Type B pancreatic cell (in vitro differentiated cells): ENCODE results near the gene TMEM200C. TPM values are rescaled to one million over a fixed set of nuclear protein-coding genes. Genes with fewer than 3 reads are reported as not detected.
"Not testable (repeated sequence)": the region's sequence is repeated elsewhere in the genome, so short reads cannot be mapped to it uniquely, and the experiment has no call there.

Experiments used
- DNase-seq: peaks from one replicate; pipeline ENCODE4 v3.0.0; 2021; ENCODE audit warnings: mixed read lengths; ENCODE audit not compliant: unreplicated experiment; ENCODE audit errors: extremely low spot score
- H3K27ac Mint-ChIP-seq: 2 replicates; pipeline ENCODE4 v1.8.0; 2021; ENCODE audit warnings: mild to moderate bottlenecking, mixed read lengths
- H3K27me3 Mint-ChIP-seq: 2 replicates; pipeline ENCODE4 v1.8.0; 2021; ENCODE audit warnings: mixed read lengths
- H3K36me3 Mint-ChIP-seq: 2 replicates; pipeline ENCODE4 v1.8.0; 2021; ENCODE audit warnings: mixed read lengths
- H3K4me1 Mint-ChIP-seq: one replicate; pipeline ENCODE4 v1.8.0; 2021; ENCODE audit warnings: mixed read lengths; ENCODE audit not compliant: unreplicated experiment
- H3K4me3 Mint-ChIP-seq: 2 replicates; pipeline ENCODE4 v1.8.0; 2021; ENCODE audit warnings: mild to moderate bottlenecking, mixed read lengths
- H3K9me3 Mint-ChIP-seq: 2 replicates; pipeline ENCODE4 v1.8.0; 2021; ENCODE audit warnings: mixed read lengths
- total RNA-seq: library from RNA; stranded (reverse); gene quantifications from 2 replicates; pipeline ENCODE4 v1.2.1, GENCODE V29; 2021; ENCODE audit warnings: low replicate concordance
- TF ChIP-seq, protein P1 (sequence below): fragments of 200-600 bp; sonication (generic); conservative IDR thresholded peaks from 2 replicates; pipeline ENCODE4 v1.5.0; 2021; ENCODE audit warnings: antibody characterized with exemption, mild to moderate bottlenecking

The TMEM200C gene
- total RNA-seq, 1 donor from 2014 or later: 26.1 TPM

DNA sequence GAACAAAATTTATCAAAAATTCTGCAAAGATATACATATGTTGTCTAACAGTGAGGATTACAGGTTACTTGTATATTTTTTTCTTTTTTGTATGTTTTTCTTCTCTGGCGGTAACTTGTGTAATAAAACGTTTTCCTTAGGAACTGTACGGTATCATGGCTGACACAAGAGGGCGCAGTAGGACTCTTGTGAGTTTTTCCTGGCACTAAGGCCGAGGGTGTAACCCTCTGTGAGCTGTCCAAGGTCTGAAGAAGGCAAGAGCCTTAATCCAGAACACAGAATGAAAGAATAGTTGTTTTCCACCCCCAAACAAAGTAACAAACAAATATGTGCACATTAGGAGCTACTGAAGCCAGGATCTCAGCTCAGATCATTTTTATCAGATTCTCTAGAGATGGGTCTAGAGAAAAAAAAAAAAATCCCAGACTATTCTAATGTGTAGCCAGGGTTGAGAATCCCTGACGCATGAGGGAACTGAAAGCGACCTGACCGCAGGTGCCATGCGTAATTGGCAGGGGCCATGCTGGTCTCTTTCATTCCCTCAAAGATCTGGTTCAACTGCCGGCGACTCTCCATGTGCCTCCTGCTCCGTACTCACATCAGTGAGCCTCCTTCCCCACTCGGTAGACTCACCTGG is 27.0 kb downstream of the TMEM200C start:
- Mint-ChIP-seq H3K4me3 (no peak overlapping the region), H3K27ac (no peak overlapping the region), H3K4me1 (peaks cover 4% of the 10 kb centered on the region), H3K9me3 (no peaks in the 10 kb centered on the region), H3K36me3 (no peaks in the 10 kb centered on the region), H3K27me3 (peaks cover 21% of the 10 kb centered on the region)
- TF ChIP-seq, protein P1, sequence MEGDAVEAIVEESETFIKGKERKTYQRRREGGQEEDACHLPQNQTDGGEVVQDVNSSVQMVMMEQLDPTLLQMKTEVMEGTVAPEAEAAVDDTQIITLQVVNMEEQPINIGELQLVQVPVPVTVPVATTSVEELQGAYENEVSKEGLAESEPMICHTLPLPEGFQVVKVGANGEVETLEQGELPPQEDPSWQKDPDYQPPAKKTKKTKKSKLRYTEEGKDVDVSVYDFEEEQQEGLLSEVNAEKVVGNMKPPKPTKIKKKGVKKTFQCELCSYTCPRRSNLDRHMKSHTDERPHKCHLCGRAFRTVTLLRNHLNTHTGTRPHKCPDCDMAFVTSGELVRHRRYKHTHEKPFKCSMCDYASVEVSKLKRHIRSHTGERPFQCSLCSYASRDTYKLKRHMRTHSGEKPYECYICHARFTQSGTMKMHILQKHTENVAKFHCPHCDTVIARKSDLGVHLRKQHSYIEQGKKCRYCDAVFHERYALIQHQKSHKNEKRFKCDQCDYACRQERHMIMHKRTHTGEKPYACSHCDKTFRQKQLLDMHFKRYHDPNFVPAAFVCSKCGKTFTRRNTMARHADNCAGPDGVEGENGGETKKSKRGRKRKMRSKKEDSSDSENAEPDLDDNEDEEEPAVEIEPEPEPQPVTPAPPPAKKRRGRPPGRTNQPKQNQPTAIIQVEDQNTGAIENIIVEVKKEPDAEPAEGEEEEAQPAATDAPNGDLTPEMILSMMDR: peak; percentile 94
- peak; percentile 76 for DNase-seq

DNA sequence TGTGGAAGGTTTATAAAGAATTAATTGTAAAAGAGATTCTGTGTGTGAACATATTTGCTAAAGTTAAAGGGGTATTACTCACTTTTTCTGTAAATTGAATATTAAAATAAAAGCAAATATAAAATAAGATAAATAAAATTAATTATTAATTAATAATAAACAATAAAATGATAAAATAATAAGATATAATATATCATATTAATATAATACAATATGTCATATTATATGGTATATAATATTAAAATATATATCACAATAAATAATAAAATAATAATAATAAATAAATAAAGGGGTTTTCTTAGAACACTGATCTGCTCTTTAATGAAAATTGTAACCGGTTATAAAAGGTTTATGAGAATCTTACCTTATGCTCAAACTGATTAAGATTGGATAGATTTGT is 29.8 kb downstream of the TMEM200C start:
- Mint-ChIP-seq H3K4me1 (no peaks in the 10 kb centered on the region), H3K27ac (no peak overlapping the region), H3K4me3 (no peak overlapping the region), H3K27me3 (peaks cover 7% of the 10 kb centered on the region), H3K36me3 (no peaks in the 10 kb centered on the region), H3K9me3 (no peaks in the 10 kb centered on the region)
- TF ChIP-seq, protein P1: no peak
- DNase-seq: no peak

DNA sequence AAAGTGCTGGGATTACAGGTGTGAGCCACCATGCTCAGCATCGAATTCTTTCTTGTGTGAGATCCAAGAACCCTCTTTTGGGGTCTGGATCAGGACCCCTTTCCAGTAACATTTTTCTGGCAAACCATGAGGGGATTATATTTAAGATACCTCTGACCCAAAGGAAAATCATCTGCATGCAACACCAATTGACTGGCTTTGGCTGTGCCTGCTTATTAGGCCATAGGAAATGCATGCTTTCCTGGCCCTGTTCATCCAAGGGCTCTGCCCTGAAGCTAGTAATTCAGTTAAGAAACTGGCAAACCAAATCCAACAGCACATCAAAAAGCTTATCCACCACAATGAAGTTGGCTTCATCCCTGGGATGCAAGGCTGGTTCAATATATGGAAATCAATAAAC is 33.2 kb downstream of the TMEM200C start:
- H3K27me3 Mint-ChIP-seq, DNase-seq, H3K4me3 Mint-ChIP-seq, H3K4me1 Mint-ChIP-seq, H3K9me3 Mint-ChIP-seq, H3K27ac Mint-ChIP-seq, H3K36me3 Mint-ChIP-seq: not testable (repeated sequence)

DNA sequence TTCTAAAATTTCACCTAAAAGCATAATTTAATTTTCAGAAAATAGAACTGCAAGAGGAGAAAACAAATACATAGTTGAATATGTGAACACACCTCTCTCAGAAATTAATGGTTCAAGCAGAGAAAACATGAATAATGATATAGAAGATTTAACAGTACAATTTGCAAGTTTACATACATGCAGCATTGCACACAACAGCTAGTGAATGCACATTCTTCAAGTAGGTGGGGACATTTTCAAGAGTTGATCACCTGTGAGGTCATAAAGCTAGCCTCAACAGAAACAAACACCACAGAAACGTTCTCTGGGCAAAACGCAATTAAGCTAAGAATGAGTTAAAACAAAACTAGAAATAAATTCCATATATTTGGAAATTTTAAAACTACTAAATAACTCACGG is 38.1 kb downstream of the TMEM200C start:
- no peak overlapping the region for H3K27ac Mint-ChIP-seq
- H3K9me3 Mint-ChIP-seq: no peaks in the 10 kb centered on the region
- TF ChIP-seq, protein P1: no peak
- H3K4me3 Mint-ChIP-seq: no peak overlapping the region
- no peak for DNase-seq
- H3K4me1 Mint-ChIP-seq: no peaks in the 10 kb centered on the region
- no peaks in the 10 kb centered on the region for H3K27me3 Mint-ChIP-seq
- H3K36me3 Mint-ChIP-seq: no peaks in the 10 kb centered on the region

DNA sequence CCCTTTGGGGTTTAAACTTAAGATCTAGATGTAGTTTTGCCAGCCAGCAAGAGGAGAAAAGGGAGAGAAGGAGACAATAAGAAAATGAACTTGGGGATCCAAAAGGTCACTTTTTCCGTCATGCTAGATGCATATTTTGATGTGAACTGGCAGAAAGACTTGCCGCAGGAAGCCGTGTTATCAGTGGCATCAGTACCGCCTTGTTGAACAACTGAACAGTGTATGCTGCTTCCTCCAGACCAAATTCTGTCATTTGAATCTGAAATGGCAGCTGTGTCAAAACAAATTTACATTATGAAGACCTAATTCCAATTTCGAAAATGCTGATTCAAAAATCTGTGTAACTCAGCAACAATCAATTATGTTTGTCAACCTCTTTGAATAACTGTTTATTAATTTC is 42.1 kb downstream of the TMEM200C start:
- Mint-ChIP-seq H3K36me3 (no peaks in the 10 kb centered on the region), H3K4me3 (no peak overlapping the region), H3K27ac (no peak overlapping the region), H3K9me3 (no peaks in the 10 kb centered on the region), H3K27me3 (no peaks in the 10 kb centered on the region), H3K4me1 (no peaks in the 10 kb centered on the region)
- TF ChIP-seq, protein P1: no peak
- no peak for DNase-seq

DNA sequence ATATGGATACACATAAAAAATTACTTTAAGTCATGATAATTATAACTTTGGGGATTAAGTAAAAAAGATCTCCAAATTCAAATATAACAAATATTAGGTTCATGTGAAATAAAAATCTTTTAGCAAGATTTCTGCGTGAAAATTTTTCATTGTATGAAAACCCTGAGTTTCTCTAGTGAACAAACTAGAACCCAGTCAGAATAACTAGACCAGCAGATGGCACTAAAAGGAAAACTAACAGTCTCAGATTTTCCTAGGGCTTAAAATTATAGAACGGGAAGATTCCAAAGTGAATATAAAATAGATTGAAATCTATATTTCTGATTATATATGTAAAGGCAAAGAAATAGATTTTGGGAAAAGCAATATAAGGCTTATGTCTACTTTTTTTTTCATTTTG is 43.3 kb downstream of the TMEM200C start:
- DNase-seq: no peak
- H3K36me3 Mint-ChIP-seq: no peaks in the 10 kb centered on the region
- TF ChIP-seq, protein P1: peak; percentile 60

More for the DNA sequence above, 43.3 kb downstream of the TMEM200C start:
- Mint-ChIP-seq H3K9me3 (no peaks in the 10 kb centered on the region), H3K4me1 (no peaks in the 10 kb centered on the region), H3K27me3 (no peaks in the 10 kb centered on the region), H3K4me3 (no peak overlapping the region), H3K27ac (no peak overlapping the region)
